Mesendoderm (in vitro differentiated cells): Measurements from ENCODE around the gene AP2A2.
A peak's percentile ranks its signal among the peaks of the same experiment; 100 is the strongest.

Source experiments
- DNase-seq: peaks from one replicate; pipeline ENCODE4 v3.0.0; 2013
- H2AK5ac ChIP-seq: 2 replicates; pipeline ENCODE4 v1.6.1; 2013; ENCODE audit warnings: low read length, inconsistent platforms
- H2BK120ac ChIP-seq: 2 replicates; pipeline ENCODE4 v1.6.1; 2013; ENCODE audit warnings: low read depth, mild to moderate bottlenecking, low read length, moderate library complexity, mixed read lengths
- H2BK15ac ChIP-seq: replicated peaks from 2 replicates; pipeline ENCODE4 v1.6.1; 2013; ENCODE audit warnings: low read depth, mild to moderate bottlenecking, moderate library complexity
- H2BK5ac ChIP-seq: 2 replicates; pipeline ENCODE4 v1.6.1; 2013; ENCODE audit warnings: low read length, inconsistent platforms
- H3K18ac ChIP-seq: 2 replicates; pipeline ENCODE4 v1.6.1; 2013; ENCODE audit warnings: mild to moderate bottlenecking, low read length, mixed read lengths
- H3K23ac ChIP-seq: one replicate; pipeline ENCODE4 v1.6.1; 2013; ENCODE audit warnings: low read length
- H3K27ac ChIP-seq: 2 replicates; pipeline ENCODE4 v1.5.1; 2013; ENCODE audit warnings: low read depth, mild to moderate bottlenecking, inconsistent platforms, low read length, moderate library complexity
- H3K27me3 ChIP-seq: 2 replicates; pipeline ENCODE4 v1.6.1; 2013; ENCODE audit warnings: low read length, control low read depth, mild to moderate bottlenecking, inconsistent platforms; ENCODE audit not compliant: insufficient read depth, poor library complexity
- H3K36me3 ChIP-seq: 2 replicates; pipeline ENCODE4 v1.6.1; 2013; ENCODE audit warnings: low read length, inconsistent platforms; ENCODE audit not compliant: control insufficient read depth, insufficient read depth
- H3K4ac ChIP-seq: one replicate; pipeline ENCODE4 v1.6.1; 2013; ENCODE audit warnings: low read depth, mild to moderate bottlenecking, low read length, moderate library complexity
- H3K4me1 ChIP-seq: 2 replicates; pipeline ENCODE4 v1.6.1; 2013; ENCODE audit warnings: low read depth, low read length, inconsistent platforms; ENCODE audit not compliant: control insufficient read depth
- H3K4me2 ChIP-seq: 2 replicates; pipeline ENCODE4 v1.6.1; 2013; ENCODE audit warnings: low read length
- H3K4me3 ChIP-seq: 2 replicates; pipeline ENCODE4 v1.5.1; 2013; ENCODE audit warnings: mild to moderate bottlenecking, low read length
- H3K56ac ChIP-seq: one replicate; pipeline ENCODE4 v1.6.1; 2013; ENCODE audit warnings: low read length
- H3K79me1 ChIP-seq: 2 replicates; pipeline ENCODE4 v1.6.1; 2013; ENCODE audit warnings: low read length, inconsistent platforms
- H3K79me2 ChIP-seq: 2 replicates; pipeline ENCODE4 v1.6.1; 2013; ENCODE audit warnings: mild to moderate bottlenecking, low read length; ENCODE audit not compliant: control insufficient read depth, insufficient read depth
- H3K9ac ChIP-seq: 2 replicates; pipeline ENCODE4 v1.6.1; 2013; ENCODE audit warnings: low read length, inconsistent platforms
- H4K5ac ChIP-seq: one replicate; pipeline ENCODE4 v1.6.1; 2013; ENCODE audit warnings: low read length
- H4K8ac ChIP-seq: one replicate; pipeline ENCODE4 v1.6.1; 2013; ENCODE audit warnings: low read depth, mild to moderate bottlenecking, control low read depth, low read length, moderate library complexity
- WGBS: extraction: QIAGEN DNeasy Blood & Tissue Kit; methylation state at CpG from one replicate; pipeline ENCODE4 v1.1.7; 2013; ENCODE audit warnings: low lambda C conversion rate, missing lambda C conversion rate; ENCODE audit not compliant: insufficient coverage; ENCODE audit errors: extremely low coverage; 5-methylcytosine and 5-hydroxymethylcytosine counted together

AP2A2 gene

GRCh38 chr11:1050581-1051355 is 125.1 kb downstream of the AP2A2 start:
- no CpG with 5 or more reads among the region's 39 CpGs for WGBS
- Histone ChIP-seq H4K5ac (no peak overlapping the region), H3K4me3 (no peak overlapping the region), H3K18ac (no peak overlapping the region), H2AK5ac (no peak overlapping the region), H3K36me3 (no peaks in the 10 kb centered on the region), H3K23ac (no peak overlapping the region), H3K79me1 (no peaks in the 10 kb centered on the region), H3K27me3 (no peaks in the 10 kb centered on the region), H3K4ac (no peak overlapping the region), H3K56ac (peak overlapping the region; percentile 49), H3K4me2 (no peak overlapping the region), H3K27ac (no peak overlapping the region), H2BK120ac (no peak overlapping the region), H3K79me2 (no peaks in the 10 kb centered on the region), H3K4me1 (no peaks in the 10 kb centered on the region), H4K8ac (no peak overlapping the region), H3K9ac (no peak overlapping the region), H2BK5ac (no peak overlapping the region), H2BK15ac (no peak overlapping the region)
- DNase-seq = peak; percentile 69

- Histone ChIP-seq H3K27ac (no peak overlapping the region), H3K23ac (no peak overlapping the region), H3K18ac (no peak overlapping the region), H2AK5ac (no peak overlapping the region), H3K4me1 (no peaks in the 10 kb centered on the region), H3K36me3 (no peaks in the 10 kb centered on the region), H3K4me2 (no peak overlapping the region), H2BK120ac (no peak overlapping the region), H3K79me1 (no peaks in the 10 kb centered on the region), H4K5ac (no peak overlapping the region), H3K4me3 (no peak overlapping the region), H3K4ac (peak overlapping the region; percentile 18), H4K8ac (no peak overlapping the region), H3K56ac (peak overlapping the region; percentile 49), H2BK5ac (no peak overlapping the region), H3K79me2 (no peaks in the 10 kb centered on the region), H3K27me3 (no peaks in the 10 kb centered on the region), H2BK15ac (no peak overlapping the region), H3K9ac (no peak overlapping the region)
- no CpG with 5 or more reads among the region's 15 CpGs for WGBS
- DNase-seq = no peak
Observed at GRCh38 chr11:1051356-1052132, 125.9 kb downstream of the AP2A2 start.

- Histone ChIP-seq H3K23ac (no peak overlapping the region), H2BK15ac (no peak overlapping the region), H4K8ac (no peak overlapping the region), H3K9ac (no peak overlapping the region), H3K18ac (no peak overlapping the region), H2AK5ac (no peak overlapping the region), H3K4ac (no peak overlapping the region), H3K79me2 (no peaks in the 10 kb centered on the region), H3K27ac (no peak overlapping the region), H3K27me3 (no peaks in the 10 kb centered on the region), H3K79me1 (no peaks in the 10 kb centered on the region), H3K56ac (no peak overlapping the region), H2BK5ac (no peak overlapping the region), H3K4me1 (no peaks in the 10 kb centered on the region), H2BK120ac (no peak overlapping the region), H3K4me3 (no peak overlapping the region), H3K36me3 (no peaks in the 10 kb centered on the region), H4K5ac (no peak overlapping the region), H3K4me2 (no peak overlapping the region)
- DNase-seq = no peak
- WGBS = no CpG with 5 or more reads among the region's 25 CpGs
Observed at GRCh38 chr11:1052133-1053011, 126.7 kb downstream of the AP2A2 start.

GRCh38 chr11:1053121-1053901 is 127.6 kb downstream of the AP2A2 start:
- Histone ChIP-seq H3K9ac (no peak overlapping the region), H3K4me1 (no peaks in the 10 kb centered on the region), H3K4me3 (no peak overlapping the region), H3K4ac (no peak overlapping the region), H3K27ac (no peak overlapping the region), H2BK15ac (no peak overlapping the region), H3K18ac (no peak overlapping the region), H3K79me1 (no peaks in the 10 kb centered on the region), H4K8ac (no peak overlapping the region), H4K5ac (no peak overlapping the region), H3K4me2 (no peak overlapping the region), H3K27me3 (no peaks in the 10 kb centered on the region), H3K79me2 (no peaks in the 10 kb centered on the region), H3K23ac (no peak overlapping the region), H3K56ac (no peak overlapping the region), H2BK5ac (no peak overlapping the region), H2AK5ac (no peak overlapping the region), H2BK120ac (no peak overlapping the region), H3K36me3 (no peaks in the 10 kb centered on the region)
- no peak for DNase-seq
- no CpG with 5 or more reads among the region's 25 CpGs for WGBS
